ENCODE results near the gene HEYL.

HEYL gene

GRCh38 chr1:39631361-39632322 is 7.8 kb downstream of the HEYL start:
- TF ChIP-seq CTCF (IDR thresholded peaks at IDR 0.05; ENCODE audit: low read depth, low read length, missing control alignments): no peak
- no peak for DNase-seq (ENCODE audit: low read depth)
- H3K4me3 ChIP-seq (ENCODE audit: low read depth, low read length): no peak overlapping the region

- DNase-seq (ENCODE audit: low read depth): no peak
- no peak for TF ChIP-seq CTCF (IDR thresholded peaks at IDR 0.05; ENCODE audit: low read depth, low read length, missing control alignments)
- H3K4me3 ChIP-seq (ENCODE audit: low read depth, low read length): no peak overlapping the region
Measured at GRCh38 chr1:39628807-39629350, 10.6 kb downstream of the HEYL start.

- no peak for DNase-seq (ENCODE audit: low read depth)
- H3K4me3 ChIP-seq (ENCODE audit: low read depth, low read length): no peak overlapping the region
- TF ChIP-seq CTCF (IDR thresholded peaks at IDR 0.05; ENCODE audit: low read depth, low read length, missing control alignments): no peak
Measured at GRCh38 chr1:39626646-39627045, 12.8 kb downstream of the HEYL start.

GRCh38 chr1:39625462-39626273 is 13.8 kb downstream of the HEYL start:
- DNase-seq (ENCODE audit: low read depth): no peak
- no peak overlapping the region for H3K4me3 ChIP-seq (ENCODE audit: low read depth, low read length)
- no peak for TF ChIP-seq CTCF (IDR thresholded peaks at IDR 0.05; ENCODE audit: low read depth, low read length, missing control alignments)

GRCh38 chr1:39625009-39625408 is 14.4 kb downstream of the HEYL start:
- H3K4me3 ChIP-seq (ENCODE audit: low read depth, low read length): no peak overlapping the region
- no peak for TF ChIP-seq CTCF (IDR thresholded peaks at IDR 0.05; ENCODE audit: low read depth, low read length, missing control alignments)
- no peak for DNase-seq (ENCODE audit: low read depth)

GRCh38 chr1:39623053-39623452 is 16.4 kb downstream of the HEYL start:
- DNase-seq (ENCODE audit: low read depth): no peak
- no peak overlapping the region for H3K4me3 ChIP-seq (ENCODE audit: low read depth, low read length)
- TF ChIP-seq CTCF (IDR thresholded peaks at IDR 0.05; ENCODE audit: low read depth, low read length, missing control alignments): no peak
